HuH-7.5 (cell line): ENCODE data around the gene PPP1R9B.

Source experiments
- DNase-seq: peaks from one replicate; pipeline ENCODE4 v3.0.0; 2011; ENCODE audit warnings: low spot score

The PPP1R9B gene

DNA sequence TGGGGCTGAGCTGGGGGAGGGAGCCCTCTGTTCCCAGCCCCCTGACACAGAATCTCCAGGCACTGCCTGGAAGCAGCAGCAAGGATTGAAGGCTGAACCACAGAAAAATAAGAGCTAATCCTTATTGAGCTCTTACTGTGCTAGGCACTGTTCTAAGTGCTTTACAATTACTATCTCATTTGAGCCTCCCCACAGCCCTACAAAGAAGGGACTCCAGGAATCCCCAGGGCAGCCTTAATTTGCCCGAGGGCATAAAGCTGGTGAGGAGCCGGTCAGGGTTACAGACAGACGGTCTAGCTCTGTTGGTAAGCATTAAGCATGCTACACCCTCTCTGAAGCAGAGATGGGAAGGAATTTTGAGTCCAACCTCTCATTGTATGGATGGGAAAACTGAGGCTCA lies 27.5 kb downstream of the PPP1R9B start:
- DNase-seq = no peak

- DNase-seq = no peak
Measured at GRCh38 chr17:50120475-50121253, 29.8 kb downstream of the PPP1R9B start.

DNA sequence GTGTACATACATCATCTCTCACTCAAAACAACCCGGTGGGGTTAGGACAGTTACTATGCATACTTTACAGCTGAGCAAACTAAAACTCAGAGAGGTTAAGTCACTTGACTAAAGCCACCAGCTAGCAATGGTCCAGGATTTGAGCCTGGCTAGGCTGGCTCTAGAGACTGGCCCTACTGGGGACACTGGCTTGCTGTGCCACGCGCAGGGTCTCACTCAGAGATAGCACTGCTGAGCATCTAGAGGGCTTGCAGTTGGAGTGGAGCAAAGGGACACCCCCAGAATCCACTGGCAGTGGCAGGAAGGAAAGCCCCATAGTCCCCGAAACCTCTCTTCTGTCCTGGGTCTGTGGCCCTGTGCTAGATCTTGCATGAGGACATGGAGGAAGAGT lies 31.7 kb downstream of the PPP1R9B start:
- DNase-seq = no peak

DNA sequence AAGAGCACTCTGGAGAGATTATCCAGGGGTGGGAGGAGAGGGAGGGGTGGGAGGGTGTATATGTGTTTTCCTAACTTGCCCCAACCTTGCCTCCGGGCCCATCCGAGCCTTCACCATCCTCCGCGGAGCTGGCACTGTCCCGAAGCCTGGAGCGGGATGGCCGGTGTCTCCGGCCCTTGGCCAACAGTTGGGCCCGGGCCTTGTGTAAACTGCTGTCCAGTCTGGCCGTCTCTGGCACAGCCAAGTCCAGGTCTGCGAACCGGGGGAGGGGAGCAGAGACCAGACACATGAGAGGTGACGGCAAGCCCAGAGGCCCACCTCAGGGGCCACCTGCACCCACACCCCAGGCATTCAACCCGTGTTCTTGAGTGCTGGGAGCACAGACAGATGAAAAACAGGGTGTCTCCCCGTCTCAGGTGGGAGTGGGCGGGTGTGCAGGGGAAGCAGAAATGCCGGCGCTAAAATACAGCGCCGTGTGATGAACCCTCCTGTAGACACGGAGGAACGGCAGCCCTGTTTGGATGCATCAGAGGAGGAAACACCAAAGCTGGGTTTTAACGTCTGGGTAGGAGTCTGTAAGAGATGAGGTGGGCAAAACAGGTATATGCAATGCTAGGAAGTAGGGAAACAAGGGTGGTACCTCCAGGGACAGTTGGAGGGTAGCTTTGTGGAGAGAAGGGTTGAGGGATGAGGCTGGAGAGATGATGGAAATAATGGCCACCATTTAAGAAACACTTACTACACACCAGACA lies 32.2 kb downstream of the PPP1R9B start:
- DNase-seq = no peak

DNA sequence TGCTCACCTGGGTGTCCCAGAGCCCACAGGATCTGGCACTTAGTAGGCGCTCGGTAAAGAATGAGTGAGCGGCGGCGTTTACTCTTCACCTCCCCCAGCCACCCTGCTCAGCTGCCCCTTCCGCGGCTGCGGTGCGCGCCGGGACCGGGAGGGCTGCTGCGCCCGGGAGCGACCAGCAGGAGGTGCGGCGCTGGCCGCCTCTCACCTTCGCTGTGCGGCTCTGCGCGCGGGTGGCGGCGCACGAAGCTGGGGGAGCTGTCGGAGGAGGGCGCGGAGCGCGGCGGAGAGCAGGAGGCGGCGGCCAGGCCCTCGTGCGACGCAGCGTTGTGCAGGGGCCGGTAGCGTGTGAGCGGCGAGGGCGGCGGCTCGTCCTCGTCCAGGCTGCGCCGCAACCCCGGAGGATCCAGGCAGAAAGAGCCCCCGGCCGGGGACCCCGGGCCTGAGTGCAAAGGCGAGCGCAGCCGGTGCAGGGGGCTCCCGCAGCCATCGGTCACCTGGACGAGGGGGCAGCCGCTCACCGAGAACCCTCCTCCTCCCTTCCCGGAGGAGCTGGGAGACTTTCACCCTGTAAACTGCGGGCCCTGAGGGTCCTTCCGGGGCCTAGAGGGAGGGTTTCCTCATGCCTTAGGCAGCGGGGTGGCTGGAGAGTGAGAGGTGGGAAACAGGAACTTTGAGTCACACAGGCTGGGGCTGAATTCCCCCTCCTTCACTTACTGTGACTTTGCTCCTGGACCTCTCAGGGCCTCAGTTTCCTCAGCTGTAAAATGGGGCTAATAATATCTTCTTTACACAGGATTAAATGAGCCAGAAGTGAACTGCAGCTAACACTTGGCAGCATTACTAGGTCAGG lies 33.0 kb downstream of the PPP1R9B start:
- DNase-seq = peak; percentile 79

DNA sequence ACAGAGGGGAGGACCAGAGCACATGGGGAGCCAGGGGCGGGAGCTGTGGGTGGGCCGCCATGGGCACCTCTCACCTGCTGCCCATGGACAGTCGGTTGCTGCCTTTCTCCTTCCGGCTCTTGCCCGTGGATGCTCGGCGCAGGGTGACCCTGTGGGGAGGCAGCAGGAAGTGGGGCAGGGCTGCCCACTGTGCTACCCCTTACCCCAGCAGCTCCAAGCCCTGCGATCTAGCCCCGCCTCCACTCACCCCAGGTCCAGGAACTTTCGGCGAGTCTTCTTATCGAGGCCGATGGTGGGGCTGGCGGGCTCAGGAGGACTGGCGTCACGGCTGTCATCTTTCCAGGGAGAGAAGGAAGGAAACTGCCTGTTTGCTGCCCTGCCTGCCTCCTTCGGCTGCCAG lies 34.7 kb downstream of the PPP1R9B start:
- no peak for DNase-seq

- peak; percentile 74 for DNase-seq
Measured at GRCh38 chr17:50114849-50115357, 35.6 kb downstream of the PPP1R9B start.

DNA sequence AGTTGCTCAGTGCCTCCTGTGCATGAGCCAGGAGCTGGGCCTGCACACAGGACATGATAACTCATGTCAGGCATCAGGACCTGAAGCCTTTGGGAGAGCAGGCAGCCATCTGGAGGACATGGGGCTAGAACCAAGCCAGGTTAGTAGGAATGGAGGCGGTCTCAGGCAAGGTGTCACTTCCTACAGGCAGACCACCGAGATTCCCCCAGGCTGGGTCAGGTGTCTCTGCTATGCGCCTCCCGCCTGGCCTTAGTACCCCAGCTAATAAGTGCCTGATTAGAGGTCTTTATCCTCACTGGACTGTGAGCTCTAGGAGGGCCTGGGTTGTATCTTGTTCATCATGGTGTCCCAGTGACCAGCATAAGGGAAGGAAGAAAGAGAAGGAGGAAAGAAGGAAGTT lies 36.1 kb downstream of the PPP1R9B start:
- no peak for DNase-seq

- DNase-seq = no peak
Measured at GRCh38 chr17:50113624-50114320, 36.7 kb downstream of the PPP1R9B start.

- DNase-seq = no peak
Measured at GRCh38 chr17:50112694-50113093, 37.8 kb downstream of the PPP1R9B start.

DNA sequence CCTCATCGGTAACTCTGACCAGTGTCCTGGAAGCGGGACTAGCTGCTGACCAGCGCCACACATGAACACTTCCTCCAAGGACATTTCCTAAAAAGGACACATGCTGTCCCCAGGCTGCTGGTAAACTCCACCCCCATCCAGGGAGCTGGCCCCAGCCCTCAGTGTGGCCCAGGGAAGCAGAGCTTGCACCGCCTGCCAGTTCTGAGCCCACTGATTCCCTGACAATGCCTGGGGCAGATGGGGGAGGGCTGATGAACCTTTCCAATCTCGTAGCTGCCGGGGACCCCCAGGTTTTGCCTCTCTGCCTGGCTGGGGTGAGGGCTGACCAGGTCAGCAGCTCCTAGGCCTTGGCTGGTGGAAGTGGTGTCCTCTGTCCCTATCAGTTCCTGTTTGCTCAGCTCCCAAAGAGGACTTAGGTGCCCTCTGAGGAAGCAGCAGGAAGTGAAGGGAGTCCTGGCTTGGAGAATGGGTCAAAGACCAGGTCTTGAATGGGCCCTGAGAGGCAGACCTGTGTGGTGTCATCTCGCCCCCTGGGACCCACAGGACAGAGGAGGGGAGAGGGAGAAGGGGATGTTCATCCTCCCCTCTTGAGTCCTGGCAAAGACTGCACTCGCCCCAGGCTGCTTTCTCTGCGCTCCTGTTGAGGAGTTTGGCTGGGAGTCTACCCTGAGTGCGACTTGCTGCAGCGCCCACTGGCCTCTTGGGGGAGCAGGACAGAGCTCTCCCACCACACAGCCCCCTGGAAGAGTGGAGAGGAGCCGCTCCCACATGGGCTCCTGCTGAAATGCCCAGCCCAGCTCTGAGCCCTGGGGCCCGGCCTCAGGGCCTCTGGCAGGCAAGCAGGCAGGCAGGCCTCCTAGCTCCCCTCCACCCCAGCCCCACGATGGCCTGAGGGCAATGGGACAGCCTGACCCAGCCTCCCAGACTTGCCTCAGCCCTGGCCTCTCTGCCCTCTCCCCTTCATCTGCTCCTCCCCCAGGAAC lies 38.5 kb downstream of the PPP1R9B start:
- DNase-seq = no peak

- DNase-seq = no peak
Measured at GRCh38 chr17:50110591-50111349, 39.7 kb downstream of the PPP1R9B start.

- DNase-seq = no peak
Measured at GRCh38 chr17:50109785-50110184, 40.7 kb downstream of the PPP1R9B start.

GRCh38 chr17:50109207-50109606 lies 41.3 kb downstream of the PPP1R9B start:
- no peak for DNase-seq

- no peak for DNase-seq
Measured at GRCh38 chr17:50108556-50108955, 41.9 kb downstream of the PPP1R9B start.

GRCh38 chr17:50107790-50108414 lies 42.6 kb downstream of the PPP1R9B start:
- no peak for DNase-seq

DNA sequence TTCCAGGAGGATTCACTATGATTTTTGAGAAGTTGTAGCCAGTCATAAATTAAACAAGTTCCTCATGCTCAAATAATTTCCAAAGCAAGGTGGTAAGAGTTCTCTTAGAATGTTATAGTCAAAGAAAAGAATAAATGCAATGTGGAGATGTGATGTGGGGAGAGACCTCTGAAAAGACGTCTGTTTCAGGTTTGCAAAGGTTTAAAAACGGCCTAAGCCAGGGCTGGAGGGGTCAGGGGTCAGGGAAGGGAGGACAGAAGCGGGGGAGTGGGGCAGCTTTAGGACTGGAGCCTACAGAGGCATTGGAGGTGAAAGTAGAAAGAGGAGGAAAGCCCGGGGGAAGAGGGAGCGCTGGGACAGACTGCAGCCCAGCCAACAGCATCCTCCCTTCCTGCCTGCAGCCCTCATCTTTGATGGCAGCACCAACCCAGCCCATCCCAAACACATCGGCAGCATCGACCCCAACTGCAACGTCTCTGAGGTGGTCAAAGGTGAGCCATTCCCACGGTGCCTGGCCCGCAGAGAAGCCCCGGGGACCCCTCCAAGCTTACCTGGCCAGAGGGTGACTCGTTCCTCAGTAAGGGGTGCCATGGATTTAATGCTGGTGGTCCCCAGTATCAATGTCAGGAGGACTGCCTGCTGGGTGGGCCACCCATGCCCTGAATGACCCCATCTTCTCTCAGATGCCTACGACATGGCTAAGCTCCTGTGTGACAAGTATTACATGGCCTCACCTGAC lies 43.9 kb downstream of the PPP1R9B start:
- DNase-seq = no peak

DNA sequence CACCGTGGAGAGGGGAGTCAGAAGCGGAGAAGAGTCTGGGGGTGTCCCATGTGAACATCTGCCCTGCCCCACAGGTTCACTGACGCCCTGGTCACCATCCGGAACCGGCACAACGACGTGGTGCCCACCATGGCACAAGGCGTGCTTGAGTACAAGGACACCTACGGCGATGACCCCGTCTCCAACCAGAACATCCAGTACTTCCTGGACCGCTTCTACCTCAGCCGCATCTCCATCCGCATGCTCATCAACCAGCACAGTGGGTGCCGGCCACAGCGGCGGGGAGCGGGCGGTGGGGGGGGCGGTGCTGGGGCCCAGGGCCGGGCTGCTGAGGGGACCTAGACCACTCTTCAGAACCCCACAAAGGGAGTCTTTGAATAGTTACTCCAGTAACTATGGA lies 44.7 kb downstream of the PPP1R9B start:
- DNase-seq = no peak

GRCh38 chr17:50103941-50104340 lies 46.5 kb downstream of the PPP1R9B start:
- DNase-seq = no peak
